Umbilical cord (tissue), 2 donors: ENCODE results near the gene RAB8B. TPM values are rescaled to one million over a fixed set of nuclear protein-coding genes. Genes with fewer than 3 reads are reported as not detected.
"Not testable (repeated sequence)": the region's sequence is repeated elsewhere in the genome, so short reads cannot be mapped to it uniquely, and the experiment has no call there.

Source experiments
- DNase-seq: peaks from one replicate; pipeline ENCODE4 v3.0.0-alpha.2; 2015; ENCODE audit warnings: low spot score
- total RNA-seq: library from RNA; depleted of rRNA; stranded (reverse); fragments of >200 nt; gene quantifications from one replicate; pipeline ENCODE4 v1.2.3, GENCODE V29; 2014; ENCODE audit warnings: low replicate concordance; ENCODE audit not compliant: insufficient read depth

Gene RAB8B
- total RNA-seq, 1 donor from 2014 or later, result 89.1 TPM

DNA sequence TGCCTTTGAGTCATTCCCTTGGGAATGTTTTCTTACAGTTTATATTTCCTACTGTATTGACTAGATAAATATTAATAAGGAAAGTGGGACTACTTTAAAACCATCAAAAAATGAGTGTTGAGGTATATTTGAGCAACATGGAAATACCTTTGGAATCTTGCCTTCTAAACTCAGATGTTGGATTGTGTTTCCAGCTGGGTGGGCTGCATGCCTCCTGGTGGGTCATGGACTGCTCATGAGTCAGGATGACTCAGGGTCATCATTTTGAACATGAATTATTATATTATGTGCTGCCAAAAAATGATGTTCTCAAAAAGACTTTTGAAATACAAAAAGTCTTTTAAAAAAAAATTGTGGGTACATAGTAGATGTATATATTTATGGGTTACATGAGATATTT, 46.9 kb downstream of the RAB8B start:
- no peak for DNase-seq

DNA sequence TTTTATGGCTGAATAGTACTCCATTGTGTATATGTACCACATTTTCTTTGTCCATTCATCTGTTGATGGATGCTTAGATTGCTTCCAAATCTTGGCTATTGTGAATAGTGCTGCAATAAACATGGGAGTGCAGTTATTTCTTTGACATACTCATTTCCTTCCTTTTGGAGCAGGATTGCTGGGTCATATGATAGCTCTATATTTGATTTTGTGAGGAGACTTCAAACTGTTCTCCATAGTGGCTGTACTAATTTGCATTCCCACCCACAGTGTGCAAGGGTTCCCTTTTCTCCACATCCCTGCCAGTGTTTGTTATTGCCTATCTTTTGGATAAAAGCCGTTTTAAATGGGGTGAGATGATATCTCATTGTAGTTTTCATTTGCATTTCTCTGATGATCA, 47.7 kb downstream of the RAB8B start:
- DNase-seq, result not testable (repeated sequence)

DNA sequence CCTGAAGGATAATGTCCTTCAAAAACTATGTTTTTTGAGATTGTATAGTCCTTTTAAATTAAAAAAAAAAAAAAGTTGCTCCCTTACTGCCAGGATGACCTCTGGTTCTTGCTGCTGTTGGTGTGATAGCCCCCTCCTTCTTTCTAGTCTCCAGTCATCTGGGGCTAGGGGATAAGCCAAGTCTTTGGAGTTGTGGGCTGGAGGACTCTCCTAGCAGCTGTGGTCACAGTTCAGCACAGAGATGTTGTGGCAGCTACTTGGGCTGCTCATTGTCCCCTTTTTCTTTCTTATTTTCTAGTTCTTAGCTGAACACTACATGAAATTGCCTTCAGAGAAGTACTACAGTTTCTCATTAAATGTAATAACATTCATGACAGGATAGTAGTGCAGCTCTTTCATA, 48.8 kb downstream of the RAB8B start:
- DNase-seq, result no peak

DNA sequence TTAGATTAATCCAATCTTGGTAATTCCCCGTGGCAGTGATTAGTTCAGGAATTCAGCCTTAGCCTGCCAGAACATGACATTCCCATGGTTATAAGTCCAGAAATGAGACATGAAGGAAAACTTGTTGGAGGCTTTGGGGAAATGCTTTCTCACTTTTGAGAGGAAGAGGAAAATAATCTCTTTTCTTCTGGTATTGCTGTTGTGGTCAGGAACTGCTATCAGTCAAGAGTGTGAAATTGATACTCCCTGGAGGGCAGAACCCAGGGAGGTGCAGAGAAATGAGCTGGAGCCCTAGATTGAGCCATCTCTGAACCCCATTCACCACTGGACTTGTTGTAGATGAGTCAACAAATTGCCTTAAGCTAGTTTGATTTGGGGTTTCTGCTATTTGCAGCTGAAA, 49.4 kb downstream of the RAB8B start:
- no peak for DNase-seq

DNA sequence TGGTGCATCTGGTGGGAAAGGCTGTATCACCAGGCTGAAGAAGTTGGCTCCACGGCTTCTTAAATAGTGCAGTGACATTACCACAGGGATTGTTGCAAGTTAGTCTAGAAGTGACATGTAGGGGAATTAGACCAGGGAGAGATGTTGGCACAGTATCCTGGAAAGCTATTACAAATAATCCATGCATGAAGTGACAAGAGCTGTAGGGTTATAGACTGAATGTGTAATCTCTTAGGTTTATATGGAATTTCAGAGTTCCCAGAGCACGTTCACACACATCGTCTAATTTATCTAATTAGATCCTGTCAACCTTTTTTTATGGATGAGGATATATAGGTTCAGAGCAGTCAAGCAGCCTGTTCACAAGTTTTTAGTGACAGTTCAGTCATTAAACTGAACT, 50.7 kb downstream of the RAB8B start:
- no peak for DNase-seq

DNA sequence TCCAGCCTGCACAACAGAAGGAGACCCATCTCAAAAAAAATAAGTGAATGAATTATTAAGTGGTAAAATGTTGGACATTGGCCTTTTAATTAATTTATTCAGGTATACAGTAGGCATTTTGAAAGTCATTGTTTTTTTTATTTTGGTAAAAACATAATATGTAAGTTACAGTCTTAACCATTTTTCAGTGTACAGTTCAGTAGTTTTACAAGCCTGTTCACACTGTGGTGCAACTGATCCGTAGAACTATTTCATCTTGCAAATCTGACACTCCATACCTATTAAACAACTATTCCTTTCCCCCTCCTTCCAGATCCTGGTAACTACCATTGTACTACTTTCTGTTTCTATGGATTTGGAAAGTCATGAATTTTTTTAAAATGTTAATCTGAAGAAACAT, 51.9 kb downstream of the RAB8B start:
- DNase-seq, result no peak

DNA sequence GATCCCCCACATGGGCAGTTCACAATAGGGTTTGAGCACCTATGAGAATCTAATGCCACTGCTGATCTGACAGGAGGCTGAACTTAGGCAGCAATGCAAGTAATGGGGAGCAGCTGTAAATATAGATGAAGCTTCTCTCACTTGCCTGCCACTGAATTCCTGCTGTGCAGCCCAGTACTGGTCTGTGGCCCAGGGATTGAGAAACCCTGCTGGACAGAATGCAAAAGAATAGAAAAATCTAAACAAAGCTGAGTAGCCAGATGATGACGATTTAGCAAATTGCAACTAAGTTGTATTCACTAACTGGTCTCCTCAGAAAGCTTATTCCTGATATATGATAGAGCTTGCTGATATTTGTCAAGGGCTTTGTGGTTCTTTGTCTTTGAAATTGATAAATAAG, 53.7 kb downstream of the RAB8B start:
- no peak for DNase-seq

DNA sequence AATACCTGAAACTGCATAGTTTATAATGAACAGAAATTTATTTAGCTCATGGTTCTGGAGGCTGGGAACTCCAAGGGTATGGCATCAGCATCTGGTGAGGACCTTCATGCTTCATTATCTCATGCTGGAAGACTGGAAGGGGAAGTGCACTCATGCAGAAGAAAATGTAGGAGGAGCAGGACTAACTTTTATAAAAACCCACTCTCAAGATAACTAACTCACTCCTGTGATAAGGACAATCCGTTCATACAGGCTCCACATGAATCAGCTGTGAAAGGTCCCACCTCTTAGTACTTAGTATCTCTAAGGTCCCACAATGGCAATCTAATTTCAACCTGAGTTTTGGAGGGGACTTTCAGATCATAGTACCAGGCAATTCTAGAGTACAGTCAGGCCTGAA, 54.4 kb downstream of the RAB8B start:
- DNase-seq, result no peak

DNA sequence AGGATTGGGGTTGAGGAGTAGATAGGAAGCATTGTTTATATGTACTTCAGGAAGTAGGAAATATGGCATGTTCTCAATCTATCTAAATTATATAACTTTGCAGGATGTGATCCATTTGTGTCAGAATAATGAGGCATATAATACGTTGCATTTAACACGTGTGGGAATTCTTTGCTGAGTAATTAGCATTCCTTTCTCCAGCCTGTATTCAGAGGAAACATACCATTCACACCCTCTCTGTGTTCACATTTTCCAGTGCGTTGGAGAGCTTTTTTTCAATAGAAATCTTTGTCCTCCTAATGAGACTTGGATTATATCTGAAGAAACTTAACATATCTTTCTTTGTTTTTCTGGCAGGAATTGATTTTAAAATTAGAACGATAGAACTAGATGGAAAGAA, 55.0 kb downstream of the RAB8B start:
- DNase-seq, result peak; percentile 25

DNA sequence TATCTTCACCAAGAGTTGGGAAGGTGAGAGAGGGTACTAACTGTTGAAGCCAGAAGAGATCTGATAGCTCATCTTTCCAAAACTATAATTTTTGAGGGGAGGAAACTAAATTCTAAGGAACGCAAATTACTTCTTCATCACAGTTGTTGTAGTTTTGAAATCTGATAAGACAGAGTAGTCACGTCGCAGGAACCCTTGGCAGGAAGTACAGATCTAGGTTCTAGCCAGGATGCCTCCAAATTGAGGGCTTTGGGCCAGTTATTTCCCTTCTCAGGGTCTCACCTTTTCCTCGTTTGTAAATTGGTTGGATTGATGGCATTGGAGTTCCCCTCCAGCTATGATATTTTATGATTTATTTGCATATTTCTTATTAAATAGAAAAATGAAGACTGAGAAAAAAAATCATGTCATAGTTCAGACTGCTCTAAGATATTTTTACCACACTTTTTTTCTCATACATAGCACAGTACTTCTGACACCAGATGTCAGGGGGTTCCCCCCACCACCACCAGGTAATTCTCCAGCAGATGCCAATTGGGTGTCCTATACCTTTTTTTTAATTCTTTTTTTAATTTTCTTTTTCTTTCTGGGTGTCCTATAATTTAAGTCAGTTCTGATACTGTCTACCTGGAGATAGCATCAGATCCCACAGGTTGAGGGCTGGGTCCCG, 55.7 kb downstream of the RAB8B start:
- no peak for DNase-seq

DNA sequence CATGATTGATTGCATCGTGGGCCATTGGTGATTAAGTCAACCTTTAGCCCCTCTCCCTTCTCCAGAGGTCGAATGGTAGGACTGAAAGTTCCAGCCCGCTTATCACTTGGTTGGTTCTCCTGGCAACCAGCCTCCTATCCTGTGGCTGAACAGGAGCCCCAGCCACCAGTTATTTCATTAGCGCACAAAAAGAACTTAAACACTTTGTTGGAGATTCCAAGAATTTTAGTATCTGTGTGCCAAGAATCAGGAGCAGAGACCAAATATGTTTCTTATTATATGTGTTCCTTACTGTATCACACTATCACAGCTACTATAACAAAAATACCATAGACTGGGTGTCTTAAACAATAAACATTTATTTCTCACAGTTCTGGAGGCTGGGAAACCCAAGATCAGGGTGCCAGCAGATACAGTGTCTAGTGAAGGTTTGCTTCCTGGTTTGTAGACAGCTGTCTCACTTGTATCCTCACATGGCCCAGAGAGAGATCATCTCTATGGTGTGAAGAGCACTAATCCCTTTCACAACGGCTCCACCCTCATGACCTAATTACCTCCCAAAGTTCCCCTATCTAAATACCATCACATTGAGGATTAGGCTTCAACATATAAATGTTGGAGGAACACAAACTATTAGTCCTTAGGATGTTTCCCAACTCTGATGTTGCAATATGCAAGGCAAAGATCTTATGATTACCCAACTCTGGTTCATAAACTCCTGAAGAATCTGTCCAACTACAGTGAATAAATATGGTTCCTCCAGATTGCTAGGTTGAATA, 57.5 kb downstream of the RAB8B start:
- peak; percentile 49 for DNase-seq

DNA sequence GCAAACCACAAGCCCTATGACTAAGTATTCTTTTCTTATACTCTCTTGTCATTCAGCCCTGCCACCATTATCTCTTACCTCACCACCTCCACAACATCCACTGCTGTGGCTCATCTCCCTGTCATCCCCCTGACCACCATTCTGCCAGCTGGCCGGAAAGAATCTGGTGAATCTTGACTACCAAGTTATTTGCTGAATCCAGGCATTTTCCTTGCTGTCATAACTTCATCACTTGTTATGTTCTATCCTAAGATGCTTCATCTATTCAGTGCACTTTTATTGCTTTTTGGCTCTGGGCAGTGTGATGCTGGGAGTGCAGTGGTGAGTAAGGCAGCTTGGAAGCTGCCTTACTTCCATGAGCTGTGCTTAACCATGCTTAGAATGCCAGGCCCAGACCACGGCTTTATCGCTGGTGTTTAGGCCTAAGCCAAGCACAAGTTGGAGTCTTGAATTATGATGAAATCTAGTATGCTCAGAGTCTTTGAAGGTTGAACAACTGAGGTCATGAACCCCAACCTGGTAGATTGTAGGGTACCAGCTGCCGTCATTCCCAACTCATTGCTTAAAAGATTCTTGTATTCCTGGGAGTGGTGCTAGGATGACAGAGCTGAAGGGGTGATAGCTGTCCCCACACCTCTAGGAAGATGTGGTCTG, 61.0 kb downstream of the RAB8B start:
- DNase-seq, result peak; percentile 70

DNA sequence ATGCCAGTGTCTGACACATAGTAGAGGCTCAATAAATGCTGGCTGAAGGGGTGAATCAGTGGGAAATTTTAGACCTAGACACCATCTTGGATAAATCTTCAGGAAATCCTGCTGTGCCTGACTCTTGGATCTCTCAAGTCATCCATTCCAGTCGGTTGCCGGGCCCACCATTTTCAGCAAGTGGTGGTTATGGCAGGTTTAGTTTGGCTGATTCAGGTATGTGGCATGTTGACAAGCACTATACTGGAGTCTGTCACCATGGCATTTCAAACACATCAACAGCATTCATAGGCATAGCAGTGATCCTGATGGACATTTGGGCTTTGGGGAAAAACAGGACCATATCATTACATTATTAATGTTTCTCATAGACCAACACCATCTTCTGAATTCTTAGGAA, 62.3 kb downstream of the RAB8B start:
- DNase-seq, result no peak

DNA sequence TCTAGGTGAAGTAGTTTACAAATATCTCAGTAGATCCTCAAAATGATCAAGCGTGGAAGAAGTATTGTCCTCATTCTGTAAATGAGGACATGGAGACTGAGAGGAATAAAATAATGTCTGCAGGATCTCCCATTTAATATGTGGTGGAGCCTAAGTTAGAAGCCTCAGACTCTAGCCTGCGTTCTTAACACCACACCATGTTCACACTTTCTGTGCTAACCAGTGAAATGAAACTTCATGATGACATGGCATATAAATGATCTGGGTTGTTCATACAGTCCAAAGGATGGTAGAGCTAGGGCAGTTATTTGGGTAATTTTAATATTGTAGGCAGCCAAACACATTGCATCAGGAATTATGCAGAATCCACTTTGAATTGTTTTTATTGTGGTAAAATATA, 62.9 kb downstream of the RAB8B start:
- no peak for DNase-seq

DNA sequence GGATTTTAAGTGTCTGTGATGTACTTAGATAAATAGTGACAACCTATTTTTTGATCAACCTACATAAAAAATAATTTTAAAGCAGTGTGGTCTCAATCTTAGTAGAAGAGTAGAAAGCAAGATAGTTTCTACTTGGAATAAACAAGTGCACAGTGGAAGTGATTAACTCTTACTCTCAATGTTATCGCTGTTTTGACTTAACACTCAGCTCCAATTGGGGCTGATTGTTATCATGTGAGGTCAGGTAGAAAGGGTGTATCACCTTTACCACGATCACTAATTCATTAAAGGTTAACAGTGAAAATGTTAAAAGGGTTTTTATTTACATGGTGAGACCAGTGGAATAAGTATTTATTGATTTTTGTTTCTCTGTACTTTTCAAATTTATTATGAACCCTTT, 65.6 kb downstream of the RAB8B start:
- DNase-seq, result no peak

DNA sequence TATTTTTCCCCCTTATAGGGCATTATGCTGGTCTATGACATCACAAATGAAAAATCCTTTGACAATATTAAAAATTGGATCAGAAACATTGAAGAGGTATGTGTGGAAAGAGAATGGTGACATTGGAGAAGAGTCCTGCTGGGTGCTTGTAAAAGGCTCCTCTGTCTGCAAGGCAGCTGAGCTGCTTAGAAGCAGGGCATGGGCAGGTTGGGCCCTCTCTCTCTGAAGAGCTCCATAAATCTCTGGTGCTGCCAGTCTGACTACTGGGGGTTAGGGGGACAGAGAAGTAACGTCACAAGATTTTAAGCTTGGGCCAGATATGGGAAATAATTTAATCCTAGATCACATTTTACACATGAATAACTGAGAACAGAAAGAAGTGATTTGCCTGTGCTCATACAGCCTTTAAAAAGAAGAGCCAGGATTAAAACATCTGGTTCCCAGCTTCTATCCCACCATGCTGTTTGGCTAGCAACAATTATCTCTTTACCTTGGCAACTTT, 66.1 kb downstream of the RAB8B start:
- DNase-seq, result no peak

DNA sequence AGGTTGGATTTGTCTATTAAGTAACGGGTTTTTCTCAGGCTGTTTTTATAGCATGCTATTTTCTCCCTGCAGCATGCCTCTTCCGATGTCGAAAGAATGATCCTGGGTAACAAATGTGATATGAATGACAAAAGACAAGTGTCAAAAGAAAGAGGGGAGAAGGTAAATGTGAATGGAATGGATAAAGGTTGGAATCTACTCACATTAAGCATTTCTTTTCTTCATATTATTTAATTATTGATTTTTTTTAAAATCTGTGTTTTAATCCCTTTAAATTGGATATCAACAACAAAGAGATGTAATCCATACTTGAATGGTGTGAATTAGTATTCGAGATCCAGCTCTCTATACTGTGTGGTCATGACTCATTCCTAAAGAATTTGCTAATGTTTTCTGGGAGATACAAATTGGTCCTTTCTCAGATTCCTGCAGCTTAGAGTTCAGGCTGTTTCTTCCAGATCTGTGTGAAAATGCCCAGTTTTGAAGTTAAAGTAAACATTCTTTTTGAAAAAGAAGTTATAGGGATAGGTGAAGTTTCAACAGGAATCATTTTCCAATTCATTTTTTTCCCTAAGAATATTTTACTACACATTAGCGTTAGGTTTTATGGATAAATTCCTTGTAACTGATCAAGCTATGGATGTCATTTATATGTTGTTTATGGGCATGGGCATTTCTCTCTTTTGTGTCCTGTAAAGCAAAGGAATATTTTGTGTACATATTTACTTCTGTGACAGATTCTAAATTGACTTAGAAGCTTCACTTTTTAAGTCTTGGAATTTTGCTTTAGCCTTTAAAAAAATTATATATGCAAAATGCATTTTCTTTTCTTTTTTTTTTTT, 67.2 kb downstream of the RAB8B start:
- peak; percentile 76 for DNase-seq

DNA sequence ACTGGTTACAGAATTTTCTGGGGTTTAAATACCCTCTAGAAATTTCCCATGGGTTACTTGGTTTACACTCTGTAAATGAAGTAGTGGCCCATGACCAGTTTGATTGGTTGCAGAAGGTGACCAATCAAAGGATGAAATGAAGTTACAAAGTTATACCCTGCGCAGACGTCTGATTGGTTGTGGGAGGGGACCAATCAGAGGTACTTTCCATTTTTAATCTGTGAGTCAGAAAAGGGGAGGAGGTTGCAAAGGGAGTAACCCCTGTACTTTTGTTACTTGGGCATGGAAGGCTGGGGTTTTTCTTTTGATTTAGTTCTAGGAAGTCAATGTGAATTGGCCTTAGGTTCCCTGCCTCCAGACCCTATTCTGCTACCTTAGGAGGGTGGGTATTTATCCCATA, 69.3 kb downstream of the RAB8B start:
- no peak for DNase-seq

DNA sequence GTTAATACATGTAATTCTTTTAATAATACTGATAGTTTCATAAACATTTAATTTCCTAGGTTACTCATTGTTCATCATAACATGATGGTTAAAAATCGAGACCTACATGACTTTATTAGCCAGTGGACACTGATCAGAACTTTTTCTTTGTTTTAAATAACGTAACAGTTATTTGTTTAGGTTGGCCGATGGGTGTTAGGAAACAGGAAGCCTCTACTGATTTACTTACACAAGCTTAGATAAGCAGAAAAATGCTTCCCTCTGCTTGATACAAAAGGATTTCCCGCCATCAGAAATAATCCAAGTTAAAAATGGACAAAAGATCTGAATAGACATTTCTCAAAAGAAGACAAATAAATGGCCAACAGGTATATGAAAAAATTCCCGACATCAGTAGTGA, 71.4 kb downstream of the RAB8B start:
- no peak for DNase-seq

DNA sequence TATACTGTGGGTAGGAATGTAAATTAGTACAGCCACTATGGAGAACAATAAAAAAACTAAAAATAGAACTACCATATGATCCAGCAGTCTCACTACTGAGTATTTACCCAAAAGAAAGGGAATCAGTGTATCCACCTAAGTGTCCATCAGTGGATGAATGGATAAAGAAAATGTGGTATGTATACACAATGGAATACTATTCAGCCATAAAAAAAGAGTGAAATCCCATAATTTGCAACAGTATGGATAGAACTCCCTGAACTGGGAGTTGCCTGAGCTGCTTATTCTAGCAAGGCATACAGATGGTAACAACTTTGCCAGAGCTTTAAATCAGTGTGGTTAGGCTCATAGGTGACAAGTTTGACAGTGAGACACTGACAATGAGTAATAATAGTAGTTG, 71.9 kb downstream of the RAB8B start:
- no peak for DNase-seq

DNA sequence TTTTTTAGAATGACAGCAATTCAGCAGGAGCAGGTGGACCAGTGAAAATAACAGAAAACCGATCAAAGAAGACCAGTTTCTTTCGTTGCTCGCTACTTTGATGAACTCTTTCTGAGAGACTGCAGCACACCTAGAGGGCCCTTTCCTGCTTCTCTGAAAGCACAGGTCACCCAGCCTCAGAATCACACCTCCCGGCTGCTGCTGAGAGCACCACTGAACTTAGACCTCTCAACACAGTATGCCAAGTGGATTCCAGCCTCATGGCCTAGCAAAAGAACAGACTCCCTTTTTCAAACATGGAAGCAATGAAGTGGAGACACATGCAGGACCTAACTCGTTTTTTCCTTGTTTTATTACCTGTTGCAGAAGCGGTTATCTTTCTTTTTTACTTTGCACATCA, 74.1 kb downstream of the RAB8B start:
- no peak for DNase-seq
